Upper lobe of left lung (tissue), 6 donors: Measurements from ENCODE around the gene NT5DC1. TPM values are rescaled to one million over a fixed set of nuclear protein-coding genes. Genes with fewer than 3 reads are reported as not detected.

Experiments used
- ATAC-seq, 2 donors: fragments of 200-7000 bp; cut with Tn5 transposase; one replicate each; pipeline ENCODE4 v1.9.1; 2022; ENCODE audit warnings: mild to moderate bottlenecking in 2 of 2, moderate library complexity in 2 of 2; ENCODE audit not compliant: low FRiP score in 2 of 2
- DNase-seq, 2 donors: peaks; one replicate each; pipeline ENCODE4 v3.0.0-alpha.2; 2019 to 2020
- H3K27ac ChIP-seq, 4 donors: fragments of 200-600 bp; sonication (generic); one replicate each; pipeline ENCODE4 v1.5.1; 2016 to 2019
- H3K27me3 ChIP-seq, 4 donors: fragments of 200-600 bp; sonication (generic); one replicate each; pipeline ENCODE4 v1.5.1; 2017 to 2019
- H3K36me3 ChIP-seq, 4 donors: fragments of 200-600 bp; sonication (generic); one replicate each; pipeline ENCODE4 v1.5.1; 2016 to 2019
- H3K4me1 ChIP-seq, 4 donors: fragments of 200-600 bp; sonication (generic); one replicate each; pipeline ENCODE4 v1.5.1; 2018 to 2019
- H3K4me3 ChIP-seq, 4 donors: fragments of 200-600 bp; sonication (generic); one replicate each; pipeline ENCODE4 v1.5.1; 2017 to 2019; ENCODE audit warnings: mild to moderate bottlenecking in 2 of 4, moderate library complexity in 1 of 4
- H3K9me3 ChIP-seq, 4 donors: fragments of 200-600 bp; sonication (generic); one replicate each; pipeline ENCODE4 v1.5.1; 2018 to 2019
- CTCF ChIP-seq, 6 experiments: fragments of 450-650 bp in 4 of 6; fragments of 200-600 bp in 2 of 6; sonication (generic) in 2 of 6; IDR thresholded peaks; one replicate each; pipeline ENCODE4 v1.5.1; 2016 to 2019; ENCODE audit warnings: antibody characterized with exemption in 6 of 6
- EP300 ChIP-seq, 4 donors: sonication (generic); formaldehyde crosslinking; IDR thresholded peaks; one replicate each; pipeline ENCODE4 v1.5.1; 2017; ENCODE audit warnings: antibody characterized with exemption in 4 of 4, control low read depth in 2 of 4
- POLR2A ChIP-seq, 4 donors: fragments of 450-650 bp; IDR thresholded peaks; one replicate each; pipeline ENCODE4 v1.5.1; 2016 to 2017; ENCODE audit warnings: antibody characterized with exemption in 4 of 4, mild to moderate bottlenecking in 2 of 4
- POLR2AphosphoS5 ChIP-seq, 2 donors: sonication (generic); formaldehyde crosslinking; IDR thresholded peaks; one replicate each; pipeline ENCODE4 v1.5.1; 2017; ENCODE audit warnings: antibody characterized with exemption in 2 of 2
- WGBS, 2 donors: methylation state at CpG; one replicate each; pipeline ENCODE4 v1.1.5; 2017 to 2018; 5-methylcytosine and 5-hydroxymethylcytosine counted together
- total RNA-seq, 6 donors: library from RNA; depleted of rRNA in 4 of 6; stranded (reverse); fragments of >200 nt in 4 of 6; gene quantifications; one replicate each; pipeline versions ENCODE4 v1.1.0 to v1.2.1, GENCODE V29; 2016 to 2021
- donor health status: DM: no; HTN: no; CAD: no; lungs with moderate emphysema.
- donor health status: DM: no; HTN: yes; CAD: no; lungs with severe emphysema.

Gene NT5DC1
- total RNA-seq, 6 donors from 2014 or later = 5.4 to 55.6 (median 28.8) TPM

DNA sequence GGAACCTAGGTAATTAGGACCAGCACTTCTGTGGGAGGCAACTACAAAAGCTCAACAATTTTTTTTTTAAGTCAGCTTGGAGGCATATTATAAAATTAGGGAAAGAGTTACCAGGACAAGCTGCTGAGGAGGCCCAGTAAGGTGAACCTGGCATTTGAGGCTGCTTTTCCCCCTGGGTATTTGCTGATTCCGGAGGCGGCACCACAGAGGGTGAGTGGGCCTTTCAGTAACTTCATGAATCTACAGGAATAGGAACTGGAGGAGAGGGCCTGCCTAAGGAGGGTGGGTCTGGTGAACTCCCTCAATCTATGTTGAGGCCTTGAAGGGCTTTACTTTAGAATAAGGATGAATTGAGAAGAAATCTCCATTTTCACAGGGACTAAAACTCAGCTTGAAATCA is 138.6 kb downstream of the NT5DC1 start:
- Histone ChIP-seq H3K36me3 (peaks cover 0 to 12% (median 6%) of the 10 kb centered on the region in 4 donors), H3K27me3 (no peaks in the 10 kb centered on the region), H3K4me1 (no peaks in the 10 kb centered on the region), H3K4me3 (no peak overlapping the region), H3K9me3 (no peaks in the 10 kb centered on the region), H3K27ac (no peak overlapping the region)
- TF ChIP-seq POLR2A (IDR thresholded peaks at IDR 0.05) = no peak
- WGBS, 2 donors = 100% methylated on average over 2 of the region's 2 CpGs
- ATAC-seq = no peak
- DNase-seq = no peak

DNA sequence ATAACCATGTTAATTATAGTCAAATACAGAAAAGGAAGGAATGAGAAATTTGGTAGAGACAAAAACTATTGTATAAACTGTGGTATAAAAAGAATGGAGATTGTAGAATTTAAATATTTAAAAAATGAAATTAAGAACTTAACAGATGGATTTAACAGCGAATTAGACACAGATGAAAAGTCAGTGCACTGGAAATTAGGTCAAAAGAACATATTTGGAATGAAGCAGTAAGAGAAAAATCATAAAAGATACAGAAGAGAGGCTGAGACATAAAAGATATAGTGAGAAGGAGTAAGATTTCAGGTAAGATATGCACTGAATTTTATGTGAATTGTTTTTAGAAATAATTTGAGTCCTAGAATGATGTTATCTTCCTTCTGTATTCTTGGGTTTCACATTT is 139.2 kb downstream of the NT5DC1 start:
- DNase-seq (no peak), ATAC-seq (no peak)
- no peaks in the 10 kb centered on the region for H3K4me1 ChIP-seq
- H3K36me3 ChIP-seq = peaks cover 0 to 12% (median 6%) of the 10 kb centered on the region in 4 donors
- no peaks in the 10 kb centered on the region for H3K27me3 ChIP-seq
- no peak overlapping the region for H3K4me3 ChIP-seq
- H3K9me3 ChIP-seq = no peaks in the 10 kb centered on the region
- TF ChIP-seq CTCF (IDR thresholded peaks at IDR 0.05) (no peak), POLR2AphosphoS5 (IDR thresholded peaks at IDR 0.05) (no peak), POLR2A (IDR thresholded peaks at IDR 0.05) (no peak), EP300 (IDR thresholded peaks at IDR 0.05) (no peak)
- H3K27ac ChIP-seq = no peak overlapping the region
- 94 to 100% methylated on average over 1 of the region's 1 CpG for WGBS, 2 donors

DNA sequence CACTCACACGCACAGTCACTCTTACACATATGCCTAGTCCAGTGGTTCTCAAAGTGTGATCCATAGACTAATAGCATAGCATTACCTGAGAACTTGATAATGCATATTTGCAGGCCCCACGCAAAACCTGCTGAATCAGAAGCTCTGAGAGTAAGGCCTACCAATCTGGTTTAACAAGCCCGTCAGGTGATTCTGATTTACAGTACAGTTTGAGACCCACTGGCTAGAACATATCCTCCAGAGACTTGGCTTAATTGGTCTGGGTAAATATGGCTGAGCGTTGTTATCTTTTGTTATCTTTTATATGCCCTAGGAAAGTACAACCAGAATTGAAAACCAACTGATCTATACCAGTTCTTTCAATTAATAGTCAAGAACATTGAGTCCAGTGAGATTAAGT is 143.6 kb downstream of the NT5DC1 start:
- Histone ChIP-seq H3K27me3 (no peaks in the 10 kb centered on the region), H3K27ac (no peak overlapping the region), H3K4me1 (peaks cover 0 to 3% (median under 1%) of the 10 kb centered on the region in 4 donors), H3K9me3 (no peaks in the 10 kb centered on the region), H3K36me3 (peaks cover 0 to 4% (median 0%) of the 10 kb centered on the region in 4 donors), H3K4me3 (no peak overlapping the region)
- WGBS, 2 donors = 84 to 92% methylated on average over 4 of the region's 4 CpGs
- ATAC-seq = no peak
- no peak for TF ChIP-seq EP300 (IDR thresholded peaks at IDR 0.05)
- TF ChIP-seq POLR2A (IDR thresholded peaks at IDR 0.05) = no peak
- TF ChIP-seq POLR2AphosphoS5 (IDR thresholded peaks at IDR 0.05) = no peak
- no peak for TF ChIP-seq CTCF (IDR thresholded peaks at IDR 0.05)
- no peak for DNase-seq

DNA sequence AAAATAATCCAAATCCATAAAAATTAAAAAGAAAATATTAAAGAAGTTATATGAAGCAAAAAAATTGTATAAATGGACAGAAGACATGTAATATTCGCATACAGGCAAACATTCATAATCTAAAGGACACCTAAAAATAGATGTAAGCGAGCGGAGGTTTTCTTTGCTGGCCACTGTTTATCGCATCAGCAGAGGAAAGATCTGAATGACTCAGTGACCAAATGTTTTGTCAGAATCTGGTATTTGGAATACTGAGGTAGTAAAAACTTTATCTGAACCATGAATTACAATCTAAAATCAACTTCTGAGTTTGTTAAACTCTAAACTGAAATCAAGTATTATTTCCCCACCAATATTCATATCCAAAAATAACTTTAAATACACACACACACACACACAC is 145.4 kb downstream of the NT5DC1 start:
- TF ChIP-seq POLR2AphosphoS5 (IDR thresholded peaks at IDR 0.05) = no peak
- WGBS, 2 donors = 94 to 96% methylated on average over 4 of the region's 4 CpGs
- ATAC-seq (no peak), DNase-seq (no peak)
- H3K4me3 ChIP-seq = no peak overlapping the region
- peaks cover 13 to 20% (median 14%) of the 10 kb centered on the region in 4 donors for H3K4me1 ChIP-seq
- no peak overlapping the region for H3K27ac ChIP-seq
- H3K9me3 ChIP-seq = no peaks in the 10 kb centered on the region
- H3K27me3 ChIP-seq = no peaks in the 10 kb centered on the region
- H3K36me3 ChIP-seq = no peaks in the 10 kb centered on the region

DNA sequence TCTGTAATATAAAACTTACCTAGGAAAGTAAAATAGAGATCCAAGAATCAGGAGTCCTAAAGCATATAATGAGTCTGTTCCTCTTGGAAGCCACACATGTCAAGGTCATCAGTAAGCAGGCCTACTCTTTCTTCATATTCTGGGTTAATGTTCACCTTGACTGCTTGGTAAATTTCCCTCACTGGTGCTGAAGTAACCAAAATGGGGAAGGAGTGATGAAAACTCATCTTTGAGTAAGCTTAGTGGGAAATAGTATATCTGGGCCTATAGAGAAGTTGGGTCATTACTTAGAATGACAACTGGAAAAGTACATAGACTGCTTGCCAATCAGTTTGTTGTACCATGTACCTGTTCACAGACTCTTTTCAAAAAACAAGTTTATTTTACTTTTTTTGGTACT is 146.6 kb downstream of the NT5DC1 start:
- H3K36me3 ChIP-seq = no peaks in the 10 kb centered on the region
- no peak overlapping the region for H3K27ac ChIP-seq
- no peaks in the 10 kb centered on the region for H3K9me3 ChIP-seq
- H3K4me3 ChIP-seq = no peak overlapping the region
- no peaks in the 10 kb centered on the region for H3K27me3 ChIP-seq
- TF ChIP-seq POLR2A (IDR thresholded peaks at IDR 0.05) (no peak), POLR2AphosphoS5 (IDR thresholded peaks at IDR 0.05) (no peak), EP300 (IDR thresholded peaks at IDR 0.05) (no peak), CTCF (IDR thresholded peaks at IDR 0.05) (no peak)
- H3K4me1 ChIP-seq = peaks cover 24 to 32% (median 25%) of the 10 kb centered on the region in 4 donors
- DNase-seq (no peak), ATAC-seq (no peak)

- WGBS, 2 donors = 87 to 96% methylated on average over 2 of the region's 2 CpGs
- no peaks in the 10 kb centered on the region for H3K9me3 ChIP-seq
Measured at GRCh38 chr6:116248577-116248976, 147.9 kb downstream of the NT5DC1 start.

More at GRCh38 chr6:116248577-116248976, 147.9 kb downstream of the NT5DC1 start:
- Histone ChIP-seq H3K4me1 (peaks cover 33 to 43% (median 35%) of the 10 kb centered on the region in 4 donors), H3K27ac (no peak overlapping the region), H3K27me3 (no peaks in the 10 kb centered on the region), H3K36me3 (no peaks in the 10 kb centered on the region), H3K4me3 (no peak overlapping the region)
- ATAC-seq (no peak), DNase-seq (no peak)
- TF ChIP-seq EP300 (IDR thresholded peaks at IDR 0.05) (no peak), CTCF (IDR thresholded peaks at IDR 0.05) (no peak), POLR2A (IDR thresholded peaks at IDR 0.05) (no peak), POLR2AphosphoS5 (IDR thresholded peaks at IDR 0.05) (no peak)
